HG02852 (cell line): ENCODE results near the gene HEYL.
A peak's percentile ranks its signal among the peaks of the same experiment; 100 is the strongest.

Experiments
- ATAC-seq: cut with Tn5 transposase; IDR thresholded peaks from one replicate; pipeline ENCODE4 v1.9.1; 2021; ENCODE audit warnings: mild to moderate bottlenecking, moderate library complexity; ENCODE audit not compliant: unreplicated experiment

HEYL gene

GRCh38 chr1:39639305-39640130, at the start of gene HEYL:
TSS of gene HEYL (minus strand) at chr1:39639643. CDS start at chr1:39639625, 18 bp downstream.
- ATAC-seq: no peak

- ATAC-seq: no peak
These were observed 49.8 kb upstream of the HEYL start for GRCh38 chr1:39689214-39689613.

GRCh38 chr1:39688706-39689105, 49.3 kb upstream of the HEYL start:
- no peak for ATAC-seq

- ATAC-seq: no peak
These were observed 47.8 kb upstream of the HEYL start for GRCh38 chr1:39687243-39687642.

DNA sequence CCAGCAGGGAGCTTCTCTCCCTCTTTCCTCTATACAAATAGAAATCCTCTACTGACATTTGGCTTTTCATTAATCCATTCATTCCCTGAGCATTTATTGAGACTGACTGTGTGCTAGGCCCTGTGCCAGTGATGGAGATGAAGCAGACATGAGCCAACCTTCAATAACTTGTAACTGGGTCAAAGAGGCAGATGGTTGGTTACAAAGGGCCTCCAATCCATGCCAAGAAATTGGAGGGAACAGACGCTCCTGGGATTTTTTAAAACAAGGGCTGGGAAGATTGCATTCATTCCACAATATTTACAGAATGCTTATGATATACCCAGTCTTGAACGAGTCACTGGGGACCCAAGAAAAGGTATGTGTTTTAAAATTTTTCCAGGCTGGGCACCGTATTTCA, 45.6 kb upstream of the HEYL start:
- ATAC-seq: no peak

DNA sequence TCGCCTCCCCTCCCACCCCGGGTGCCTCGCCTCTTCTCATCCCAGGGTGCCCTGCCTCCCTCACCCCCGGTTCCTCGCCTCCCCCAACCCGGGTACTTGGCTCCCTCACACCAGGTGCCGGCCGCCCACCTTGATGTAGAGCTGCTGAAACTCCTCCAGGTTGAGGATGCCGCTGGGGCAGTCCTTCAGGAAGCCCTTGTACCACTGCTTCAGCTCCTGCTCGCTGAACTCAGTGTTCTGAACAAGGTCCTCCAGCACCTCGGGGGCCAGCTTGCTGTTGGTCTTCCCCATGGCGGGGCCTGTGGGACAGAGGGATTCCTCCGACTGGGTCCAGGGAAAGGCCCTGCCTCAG, 44.8 kb upstream of the HEYL start:
- no peak for ATAC-seq

DNA sequence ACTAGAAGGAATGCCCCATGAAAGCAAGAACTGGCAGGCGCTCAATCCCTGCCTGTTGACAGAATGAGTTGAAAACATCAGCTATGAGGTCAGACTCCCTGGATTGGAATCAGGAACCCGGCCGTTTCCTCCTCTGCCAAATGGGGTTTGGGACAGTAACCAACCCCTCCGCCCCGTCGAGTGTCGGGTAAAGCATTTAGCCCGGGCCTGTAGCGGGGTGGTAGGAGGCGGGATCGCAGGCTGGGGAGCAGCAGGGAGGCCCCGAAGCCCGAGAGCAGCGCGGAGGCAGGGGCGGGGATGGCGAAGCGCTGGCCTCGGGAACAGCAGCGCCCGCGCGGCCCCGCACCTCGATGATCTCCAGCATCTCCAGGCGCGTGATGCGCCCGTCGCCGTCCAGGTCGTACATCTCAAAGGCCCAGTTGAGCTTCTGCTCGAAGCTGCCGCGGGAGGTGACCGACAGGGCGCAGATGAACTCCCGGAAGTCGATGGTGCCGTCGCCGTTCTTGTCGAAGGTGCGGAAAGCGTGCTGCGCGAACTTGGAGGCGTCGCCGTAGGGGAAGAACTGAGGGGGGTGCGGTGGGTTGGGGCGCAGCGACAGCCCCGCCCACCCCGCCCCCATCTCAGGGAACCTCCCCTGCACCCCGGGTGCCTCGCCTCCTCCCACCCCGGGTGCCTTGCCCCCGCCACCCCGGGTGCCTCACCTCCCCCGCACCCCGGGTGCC, 44.3 kb upstream of the HEYL start:
- no peak for ATAC-seq

- no peak for ATAC-seq
These were observed 42.6 kb upstream of the HEYL start for GRCh38 chr1:39681999-39682398.

DNA sequence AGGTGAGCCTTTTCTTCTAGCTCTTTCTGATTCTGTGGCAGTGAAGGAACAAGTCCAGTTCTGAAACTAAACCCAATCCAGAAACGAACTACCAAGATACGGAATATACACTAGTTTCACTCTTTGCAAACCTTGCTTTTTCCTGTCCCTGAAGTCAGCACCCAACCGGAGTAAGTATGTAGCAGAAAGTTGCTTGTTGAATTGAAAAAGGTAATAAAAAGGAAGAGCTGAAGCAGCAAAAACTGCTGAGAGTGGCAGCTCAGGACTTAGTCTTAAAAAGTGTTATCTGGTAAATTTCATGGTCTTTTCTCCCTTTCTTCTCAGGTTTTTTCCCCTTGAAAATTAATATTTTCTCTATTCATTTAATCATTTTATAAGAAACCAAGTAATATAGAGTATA, 41.9 kb upstream of the HEYL start:
- no peak for ATAC-seq

DNA sequence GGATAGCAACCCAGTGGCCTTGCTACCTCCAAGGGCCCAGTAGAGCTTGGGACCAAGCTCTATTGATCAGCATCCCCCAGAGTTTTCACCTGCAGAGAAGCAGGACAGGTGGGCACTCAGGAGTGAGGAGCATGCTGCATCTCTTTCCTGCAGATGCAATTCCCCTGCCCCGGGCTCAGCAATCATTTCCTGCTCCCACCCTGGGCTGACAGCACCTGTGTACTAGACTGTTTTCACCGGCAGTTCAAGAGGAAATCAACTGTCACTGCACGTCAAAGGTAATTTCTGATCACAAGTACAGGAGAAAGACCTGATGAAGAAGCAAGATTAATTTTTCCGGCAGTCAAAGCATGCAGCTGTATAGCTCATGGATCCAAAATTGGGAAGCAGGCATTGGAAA, 41.3 kb upstream of the HEYL start:
- no peak for ATAC-seq

DNA sequence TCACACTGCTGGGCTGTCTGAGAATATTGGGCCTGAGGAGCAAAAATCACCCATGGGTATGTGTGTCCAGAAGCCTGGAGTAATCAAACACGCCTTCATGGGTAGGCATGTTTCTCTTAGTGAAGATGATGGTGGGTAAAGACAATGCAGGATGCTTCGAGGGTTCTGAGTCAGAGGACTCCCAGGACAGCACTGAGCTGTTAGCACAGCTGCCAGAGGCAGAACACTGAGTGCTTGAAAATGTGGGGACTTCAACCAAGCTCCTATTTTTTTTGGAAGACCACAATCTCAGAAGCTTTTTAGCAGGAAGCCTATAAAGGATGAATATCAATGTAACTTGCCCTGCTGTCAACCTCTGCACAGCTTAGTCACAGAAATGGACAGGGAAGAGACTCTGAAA, 40.4 kb upstream of the HEYL start:
- no peak for ATAC-seq

DNA sequence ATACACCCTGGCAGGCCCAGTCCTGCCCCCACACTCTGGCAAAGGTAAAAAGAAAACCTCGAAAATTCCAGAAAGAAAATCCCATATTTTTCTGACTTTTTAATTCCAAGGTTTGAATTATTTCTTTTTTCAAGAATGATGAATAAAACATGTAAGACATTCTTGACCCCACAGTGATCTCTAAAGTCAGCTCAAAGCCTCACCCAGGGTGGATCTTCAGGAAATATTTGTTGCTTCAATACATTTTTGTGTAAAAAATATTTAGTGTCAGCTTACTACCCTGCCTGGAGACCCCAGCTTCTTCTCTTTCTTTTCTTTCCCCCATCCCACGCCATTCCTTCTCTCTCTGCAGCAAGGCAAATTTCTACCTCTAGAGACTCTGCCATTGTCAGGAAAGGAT, 39.4 kb upstream of the HEYL start:
- ATAC-seq: no peak

- ATAC-seq: no peak
These were observed 38.2 kb upstream of the HEYL start for GRCh38 chr1:39677645-39678044.

DNA sequence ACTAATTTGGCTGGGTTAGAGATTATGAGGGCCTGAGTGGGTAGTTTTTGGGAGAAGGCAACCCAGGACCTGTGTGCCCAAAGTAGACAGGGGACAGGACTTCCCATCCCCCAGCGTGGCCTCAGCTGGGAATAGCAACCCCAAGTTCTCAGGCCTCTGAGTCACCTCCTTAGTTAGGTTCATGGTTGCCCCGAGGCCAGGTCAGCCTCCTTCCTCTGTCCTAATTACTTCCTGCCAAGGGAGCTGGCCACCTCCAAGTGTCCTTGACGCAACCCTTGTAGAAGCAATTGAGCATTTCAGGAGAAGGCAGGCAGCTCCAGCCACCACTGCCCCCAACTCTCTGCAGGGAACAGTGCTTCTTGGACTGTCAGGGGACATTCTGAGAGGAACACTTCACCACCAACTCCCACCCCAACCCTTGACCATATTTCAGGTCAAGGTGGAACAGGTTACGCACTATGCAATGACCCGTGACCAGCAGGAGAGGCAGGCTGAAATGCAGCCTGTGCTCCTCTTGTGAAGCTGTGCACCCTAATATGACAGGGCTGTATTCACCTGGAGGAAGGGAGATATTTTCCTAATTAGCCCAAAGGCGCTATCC, 37.6 kb upstream of the HEYL start:
- ATAC-seq: no peak

DNA sequence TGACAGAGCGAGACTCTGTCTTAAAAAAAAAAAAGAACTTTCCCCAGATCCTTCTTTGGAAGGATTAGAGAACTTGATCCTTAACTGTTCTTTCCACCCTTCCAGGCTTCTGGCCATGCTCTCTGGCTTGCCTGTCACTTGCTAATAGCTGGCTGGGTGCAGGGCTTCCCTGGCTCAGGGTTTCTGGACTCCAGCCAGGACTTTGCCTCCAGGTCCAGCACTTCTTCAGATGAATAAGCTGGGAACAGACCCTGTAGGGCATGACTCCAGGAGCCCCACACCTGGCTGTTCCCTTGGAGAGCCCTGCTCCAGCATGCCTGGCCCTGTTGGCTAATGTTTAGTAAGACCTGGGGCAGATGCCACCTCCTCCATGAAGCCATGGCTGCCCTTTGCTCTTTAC, 35.8 kb upstream of the HEYL start:
- ATAC-seq: no peak

DNA sequence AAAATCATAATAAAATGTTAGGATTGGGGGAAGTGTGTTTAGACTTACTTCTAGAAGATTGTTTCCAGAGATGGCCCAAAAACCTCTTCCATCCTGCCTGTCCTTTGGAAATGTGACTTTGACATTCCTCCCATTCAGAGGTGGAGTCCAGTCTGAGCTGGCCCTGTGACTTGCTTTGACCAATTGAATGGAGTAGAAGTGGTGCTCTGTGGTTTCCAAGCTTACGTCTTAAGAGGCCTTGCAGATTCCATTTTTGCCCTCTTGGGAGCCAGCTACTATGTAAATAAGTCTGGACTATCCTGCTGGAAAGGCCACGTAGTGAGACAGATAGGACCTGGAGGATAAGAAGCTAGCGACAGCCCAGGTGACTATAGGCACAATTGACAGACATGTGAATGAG, 33.8 kb upstream of the HEYL start:
- no peak for ATAC-seq

DNA sequence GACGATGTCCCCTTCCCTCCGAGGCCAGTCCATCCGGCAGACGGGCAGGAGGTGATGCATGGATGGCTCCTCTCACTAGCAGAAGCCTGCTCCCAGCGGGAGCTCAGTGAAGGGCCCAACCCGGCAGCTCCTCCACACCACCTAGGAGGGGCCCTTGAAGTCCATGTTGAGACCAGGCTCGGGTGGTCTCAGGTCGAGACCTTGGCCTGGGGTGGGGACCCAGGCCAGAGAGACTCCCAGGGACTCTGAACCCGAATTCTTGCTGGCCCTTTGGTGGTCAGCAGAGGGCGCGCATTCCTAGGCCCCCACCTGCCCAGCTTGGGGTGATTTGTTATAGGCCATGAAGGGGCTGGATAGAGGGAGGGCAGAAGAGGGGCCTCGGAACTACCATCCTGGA, 33.1 kb upstream of the HEYL start:
- ATAC-seq: no peak

GRCh38 chr1:39671793-39672550, 32.5 kb upstream of the HEYL start, which contains the start of gene NT5C1A:
TSS of gene NT5C1A (minus strand) at chr1:39672107. CDS start at chr1:39672038, 69 bp downstream.
- ATAC-seq: peak; percentile 46

DNA sequence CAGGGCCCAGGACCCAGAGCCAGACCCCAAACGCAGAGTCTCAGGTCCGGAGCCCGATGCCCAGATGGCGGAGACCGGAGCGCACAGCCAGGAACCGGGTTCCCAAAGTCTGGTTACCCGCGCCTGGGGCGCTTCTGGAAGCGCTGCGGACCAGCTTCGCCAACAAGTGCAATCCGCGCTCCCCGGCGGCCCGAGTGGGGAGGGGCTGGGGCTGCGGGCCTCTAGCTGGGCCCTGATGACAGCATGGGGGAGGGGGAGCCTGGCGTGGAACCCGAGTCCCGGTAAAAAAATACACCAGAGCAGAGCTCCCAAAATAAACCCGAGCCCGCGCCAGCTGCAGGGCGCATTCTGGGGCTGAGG, 32.0 kb upstream of the HEYL start:
- no peak for ATAC-seq

GRCh38 chr1:39670689-39671088, 31.2 kb upstream of the HEYL start:
- no peak for ATAC-seq

GRCh38 chr1:39668894-39669293, 29.5 kb upstream of the HEYL start:
- ATAC-seq: no peak
